Endothelial cell of umbilical vein (primary cell): ENCODE measurements around the gene LRRN1. TPM values are rescaled to one million over a fixed set of nuclear protein-coding genes. Genes with fewer than 3 reads are reported as not detected.

ENCODE experiments used
- BruUV-seq: library from RNA; stranded (reverse); fragments of 400-500 nt; replicated peaks from 2 replicates; lab custom pipeline; 2021; lab: Mats Ljungman, UMichigan
- CTCF ChIA-PET: fragments of 300-600, 350-600 bp; sonication (Branson Sonifier 250); formaldehyde crosslinking; loops from one replicate; lab custom pipeline; 2021; ENCODE audit warnings: antibody characterized with exemption, inconsistent platforms; lab: Charles Lee
- POLR2A ChIA-PET: fragments of 300-600, 350-600 bp; sonication (Branson Sonifier 250); formaldehyde crosslinking; loops from one replicate; lab custom pipeline; 2021; ENCODE audit warnings: antibody characterized with exemption, inconsistent platforms; lab: Charles Lee
- DNase-seq: peaks from one replicate; pipeline ENCODE4 v3.0.0-alpha.2; 2011; ENCODE audit warnings: low read depth, low spot score
- FAIRE-seq: peaks from 2 replicates; lab custom pipeline; 2011; peaks lifted over from hg19 to GRCh38; lab: Jason Lieb, UNC
- H2AFZ ChIP-seq: 2 replicates; pipeline ENCODE4 v1.6.0; 2012; ENCODE audit warnings: low read depth, low read length, control low read depth, inconsistent platforms
- H3K27ac ChIP-seq: 2 replicates; pipeline ENCODE4 v1.5.1; 2011; ENCODE audit warnings: low read depth, mild to moderate bottlenecking, control low read depth, low read length, moderate library complexity; ENCODE audit not compliant: insufficient read depth
- H3K27me3 ChIP-seq, 2 experiments: 2 replicates each; pipeline versions ENCODE4 v1.6.0 to v1.6.1; 2011; ENCODE audit warnings: low read length in 2 of 2, mixed read lengths in 1 of 2; ENCODE audit not compliant: control insufficient read depth in 2 of 2, insufficient read depth in 2 of 2
- H3K36me3 ChIP-seq, 2 experiments: 2 replicates in 1 of 2; 3 replicates in 1 of 2; pipeline ENCODE4 v1.5.1; 2011; ENCODE audit warnings: low read length in 2 of 2, mild to moderate bottlenecking in 1 of 2, moderate library complexity in 1 of 2; ENCODE audit not compliant: control insufficient read depth in 2 of 2, insufficient read depth in 2 of 2; ENCODE audit errors: extremely low read depth in 1 of 2
- H3K4me1 ChIP-seq: 3 replicates; pipeline ENCODE4 v1.5.1; 2011; ENCODE audit warnings: mild to moderate bottlenecking, low read length; ENCODE audit not compliant: control insufficient read depth, insufficient read depth; ENCODE audit errors: extremely low read depth
- H3K4me2 ChIP-seq: 2 replicates; pipeline ENCODE4 v1.6.1; 2011; ENCODE audit warnings: low read length, control low read depth, mixed read lengths; ENCODE audit not compliant: insufficient read depth
- H3K4me3 ChIP-seq, 3 experiments: fragments of 200-600 bp in 1 of 3; sonication (generic), shearing (Covaris generic) in 1 of 3; replicated peaks in 1 of 3; 2 replicates each; pipeline ENCODE4 v1.5.1; 2011 to 2016; ENCODE audit warnings: control low read depth in 3 of 3, low read length in 3 of 3, mild to moderate bottlenecking in 2 of 3, inconsistent platforms in 1 of 3, low read depth in 1 of 3, moderate library complexity in 1 of 3; ENCODE audit not compliant: insufficient read depth in 1 of 3
- H3K79me2 ChIP-seq: 2 replicates; pipeline ENCODE4 v1.6.0; 2012; ENCODE audit warnings: low read length, inconsistent platforms; ENCODE audit not compliant: control insufficient read depth, insufficient read depth
- H3K9ac ChIP-seq: replicated peaks from 2 replicates; pipeline ENCODE3; 2011; ENCODE audit warnings: low read length, control low read depth; ENCODE audit not compliant: insufficient read depth; ENCODE audit errors: extremely low read depth
- H3K9me1 ChIP-seq: replicated peaks from 3 replicates; pipeline ENCODE4 v1.6.0; 2011; ENCODE audit warnings: mild to moderate bottlenecking, low read length; ENCODE audit not compliant: control insufficient read depth, insufficient read depth; ENCODE audit errors: extremely low read depth
- H3K9me3 ChIP-seq: replicated peaks from 2 replicates; pipeline ENCODE4 v1.5.1; 2012; ENCODE audit warnings: low read length, inconsistent platforms; ENCODE audit not compliant: control insufficient read depth, insufficient read depth
- H4K20me1 ChIP-seq: replicated peaks from 2 replicates; pipeline ENCODE3; 2011; ENCODE audit warnings: mild to moderate bottlenecking, low read length; ENCODE audit not compliant: control insufficient read depth, insufficient read depth; ENCODE audit errors: extremely low read depth
- EZH2 ChIP-seq: IDR thresholded peaks from 2 replicates; pipeline ENCODE4 v1.6.1; 2012; ENCODE audit warnings: borderline replicate concordance, low read depth, mild to moderate bottlenecking, moderate library complexity, low read length, inconsistent platforms; ENCODE audit not compliant: severe bottlenecking
- FOS ChIP-seq: IDR thresholded peaks from 2 replicates; pipeline ENCODE4 v1.6.1; 2011; ENCODE audit warnings: mild to moderate bottlenecking, low read length, moderate library complexity, borderline replicate concordance; ENCODE audit not compliant: insufficient read depth
- JUN ChIP-seq: IDR thresholded peaks from 2 replicates; pipeline ENCODE4 v1.6.1; 2011; ENCODE audit warnings: borderline replicate concordance, low read depth; ENCODE audit not compliant: insufficient read length, insufficient read depth
- MYC ChIP-seq: IDR thresholded peaks from one replicate; pipeline ENCODE4 v1.6.1; 2011; ENCODE audit warnings: mild to moderate bottlenecking, low read depth, low read length
- POLR2A ChIP-seq: IDR thresholded peaks from 2 replicates; pipeline ENCODE4 v1.6.1; 2012; ENCODE audit warnings: low read depth, mild to moderate bottlenecking, control low read depth, low read length
- POLR2AphosphoS5 ChIP-seq: IDR thresholded peaks from 2 replicates; pipeline ENCODE4 v1.6.1; 2012; ENCODE audit warnings: low read depth, mild to moderate bottlenecking, control low read depth, low read length, moderate library complexity; ENCODE audit not compliant: insufficient read depth
- dilution Hi-C: fragments of 300-500 bp; cut with MboI; formaldehyde crosslinking; loops from one replicate; pipeline ENCODE4 v1.15.0; 2019; ENCODE audit warnings: low sequenced_read_pairs; ENCODE audit not compliant: extremely low pct_ligation_motif_present
- intact Hi-C: fragments of 100-400 bp; cut with micrococcal nuclease; formaldehyde crosslinking; loops from one replicate; pipeline ENCODE4 v1.10.0; 2022
- polyA plus RNA-seq, 4 experiments: library from polyadenylated mRNA; depleted of rRNA in 3 of 4; stranded (reverse) in 3 of 4; unstranded in 1 of 4; fragments of >200 nt; gene quantifications; 2 replicates each; pipeline versions ENCODE4 v1.2.1 to v1.2.3, GENCODE V29; 2011 to 2012; ENCODE audit warnings: missing spikeins in 1 of 4
- total RNA-seq: library from RNA; stranded (reverse); gene quantifications from 2 replicates; pipeline ENCODE4 v1.2.3, GENCODE V29; 2021
- TF ChIP-seq, protein P1 (sequence below), 2 donors: IDR thresholded peaks; 1 replicate in 1 of 2; 2 replicates in 1 of 2; pipeline ENCODE4 v1.5.1; 2011; ENCODE audit warnings: low read length in 2 of 2, mild to moderate bottlenecking in 2 of 2, moderate library complexity in 2 of 2, control low read depth in 1 of 2, inconsistent platforms in 1 of 2, low read depth in 1 of 2; ENCODE audit not compliant: insufficient read depth in 1 of 2; ENCODE audit errors: extremely low read depth in 1 of 2
- TF ChIP-seq, protein P2 (sequence below): IDR thresholded peaks from 2 replicates; pipeline ENCODE4 v1.6.1; 2011; ENCODE audit not compliant: insufficient read depth, insufficient read length

LRRN1 gene
- total and polyA plus RNA-seq, 2 donors (not counting 3 experiments of a cell fraction or from before 2014, with no cell fraction given), result 0.04 TPM; not detected in 1

DNA sequence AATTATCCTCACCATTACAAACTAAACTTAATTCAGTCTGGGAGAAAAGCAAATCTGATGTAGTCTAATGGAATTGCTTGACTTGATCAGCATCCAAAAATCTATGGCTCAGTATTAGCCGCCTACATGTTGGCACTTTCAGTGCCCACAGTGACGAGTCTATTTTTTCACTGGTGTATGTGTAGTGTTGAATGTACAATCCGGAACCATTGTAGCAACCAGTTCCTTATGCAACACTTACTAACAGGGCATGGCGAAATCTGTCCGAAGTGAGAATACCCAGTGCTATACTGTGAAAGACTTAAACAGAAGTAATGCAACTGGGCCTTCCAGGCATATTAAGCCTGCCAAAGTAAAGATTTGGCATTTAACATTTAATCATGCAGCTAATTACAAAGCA is 18.6 kb downstream of the LRRN1 start:
- ChIA-PET CTCF (no interaction called here), POLR2A (no interaction called here)
- Histone ChIP-seq H3K4me1 (no peaks in the 10 kb centered on the region), H2AFZ (no peak overlapping the region), H3K36me3 (no peaks in the 10 kb centered on the region), H3K4me2 (no peak overlapping the region), H3K9ac (no peak overlapping the region), H3K9me1 (no peaks in the 10 kb centered on the region), H3K4me3 (no peak overlapping the region), H4K20me1 (no peaks in the 10 kb centered on the region), H3K27me3 (no peaks in the 10 kb centered on the region), H3K9me3 (peaks cover 2% of the 10 kb centered on the region), H3K27ac (no peak overlapping the region), H3K79me2 (no peaks in the 10 kb centered on the region)
- BruUV-seq, result no TSS peak
- TF ChIP-seq MYC (no peak), JUN (no peak), POLR2AphosphoS5 (no peak), POLR2A (no peak), FOS (no peak), EZH2 (no peak)
- TF ChIP-seq, protein P1, sequence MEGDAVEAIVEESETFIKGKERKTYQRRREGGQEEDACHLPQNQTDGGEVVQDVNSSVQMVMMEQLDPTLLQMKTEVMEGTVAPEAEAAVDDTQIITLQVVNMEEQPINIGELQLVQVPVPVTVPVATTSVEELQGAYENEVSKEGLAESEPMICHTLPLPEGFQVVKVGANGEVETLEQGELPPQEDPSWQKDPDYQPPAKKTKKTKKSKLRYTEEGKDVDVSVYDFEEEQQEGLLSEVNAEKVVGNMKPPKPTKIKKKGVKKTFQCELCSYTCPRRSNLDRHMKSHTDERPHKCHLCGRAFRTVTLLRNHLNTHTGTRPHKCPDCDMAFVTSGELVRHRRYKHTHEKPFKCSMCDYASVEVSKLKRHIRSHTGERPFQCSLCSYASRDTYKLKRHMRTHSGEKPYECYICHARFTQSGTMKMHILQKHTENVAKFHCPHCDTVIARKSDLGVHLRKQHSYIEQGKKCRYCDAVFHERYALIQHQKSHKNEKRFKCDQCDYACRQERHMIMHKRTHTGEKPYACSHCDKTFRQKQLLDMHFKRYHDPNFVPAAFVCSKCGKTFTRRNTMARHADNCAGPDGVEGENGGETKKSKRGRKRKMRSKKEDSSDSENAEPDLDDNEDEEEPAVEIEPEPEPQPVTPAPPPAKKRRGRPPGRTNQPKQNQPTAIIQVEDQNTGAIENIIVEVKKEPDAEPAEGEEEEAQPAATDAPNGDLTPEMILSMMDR (IDR thresholded peaks at IDR 0.05; ENCODE audit: extremely low read depth in 1 of 2, insufficient read depth in 1 of 2, low read depth in 1 of 2, low read length in 2 of 2), result no peak
- TF ChIP-seq, protein P2, sequence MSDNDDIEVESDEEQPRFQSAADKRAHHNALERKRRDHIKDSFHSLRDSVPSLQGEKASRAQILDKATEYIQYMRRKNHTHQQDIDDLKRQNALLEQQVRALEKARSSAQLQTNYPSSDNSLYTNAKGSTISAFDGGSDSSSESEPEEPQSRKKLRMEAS, result no peak
- FAIRE-seq (no peak), DNase-seq (no peak)
- intact Hi-C loops, result no loop called here
- dilution Hi-C loops, result no loop called here
